Measurements from ENCODE around the gene PTPRB. TPM values are rescaled to one million over a fixed set of nuclear protein-coding genes. Genes with fewer than 3 reads are reported as not detected.

The PTPRB gene
- total RNA-seq, 1 experiment from 2014 or later, result 0.17 TPM

- Histone ChIP-seq H3K36me3 (ENCODE audit: control insufficient read depth in 1 of 2, insufficient read depth in 2 of 2, low read length in 2 of 2) (no peaks in the 10 kb centered on the region), H3K4me2 (ENCODE audit: low read length) (no peak overlapping the region), H4K20me1 (ENCODE audit: insufficient read depth) (no peaks in the 10 kb centered on the region), H3K9ac (ENCODE audit: low read length) (no peak overlapping the region), H2AFZ (ENCODE audit: low read depth, low read length, poor library complexity, severe bottlenecking) (no peak overlapping the region), H3K79me2 (ENCODE audit: insufficient read depth, low read length) (no peaks in the 10 kb centered on the region), H3K9me3 (ENCODE audit: control insufficient read depth in 1 of 2, insufficient read depth in 1 of 2, low read depth in 1 of 2, low read length in 2 of 2) (no peaks in the 10 kb centered on the region), H3K27me3 (ENCODE audit: insufficient read depth, low read length) (no peaks in the 10 kb centered on the region), H3K27ac (ENCODE audit: low read depth, low read length) (no peak overlapping the region), H3K4me3 (replicated peaks in 1 of 2; ENCODE audit: low read depth in 1 of 2, low read length in 2 of 2) (no peak overlapping the region), H3K4me1 (ENCODE audit: control insufficient read depth in 1 of 2, insufficient read depth in 2 of 2, low read length in 2 of 2) (no peaks in the 10 kb centered on the region), H3K9me2 (ENCODE audit: insufficient read depth) (no peaks in the 10 kb centered on the region)
- ChIA-PET RAD21 (ENCODE audit: low non-redundant PET in 1 of 2, low total read pairs in 2 of 2, uncharacterized antibody in 2 of 2, unreplicated experiment in 2 of 2) (no interaction called here), CTCF (no interaction called here), POLR2A (no interaction called here)
- TF ChIP-seq SP1 (IDR thresholded peaks at IDR 0.05; ENCODE audit: low read depth), result no peak
- no peak for TF ChIP-seq ZBTB33 (IDR thresholded peaks at IDR 0.05; ENCODE audit: extremely low read depth, insufficient replicate concordance, low read length)
- no peak for TF ChIP-seq ELF1 (IDR thresholded peaks at IDR 0.05; ENCODE audit: borderline replicate concordance, low read depth)
- TF ChIP-seq MAX (IDR thresholded peaks at IDR 0.05), result no peak
- no peak for TF ChIP-seq EGR1 (IDR thresholded peaks at IDR 0.05; ENCODE audit: low read depth)
- TF ChIP-seq CEBPB (IDR thresholded peaks at IDR 0.05; ENCODE audit: low read depth), result no peak
- TF ChIP-seq FOSL1 (IDR thresholded peaks at IDR 0.05; ENCODE audit: low read depth), result no peak
- TF ChIP-seq SIN3A (IDR thresholded peaks at IDR 0.05; ENCODE audit: low read depth), result no peak
- TF ChIP-seq EZH2 (IDR thresholded peaks at IDR 0.05), result no peak
- TF ChIP-seq EZH2phosphoT487 (IDR thresholded peaks at IDR 0.05; ENCODE audit: borderline replicate concordance), result no peak
- TF ChIP-seq ATF3 (IDR thresholded peaks at IDR 0.05), result no peak
- TF ChIP-seq POLR2AphosphoS5 (IDR thresholded peaks at IDR 0.05; ENCODE audit: low read depth, low read length), result no peak
- TF ChIP-seq ZNF274 (IDR thresholded peaks at IDR 0.05; ENCODE audit: low read depth, low read length), result no peak
- no peak for TF ChIP-seq REST (IDR thresholded peaks at IDR 0.05; ENCODE audit: low read depth)
- no peak for TF ChIP-seq CBX3 (IDR thresholded peaks at IDR 0.05; ENCODE audit: low read depth)
- no peak for TF ChIP-seq CTCF (IDR thresholded peaks at IDR 0.05 in 2 of 3, conservative IDR thresholded peaks at IDR 0.05 in 1 of 3; ENCODE audit: borderline replicate concordance in 1 of 3, insufficient read depth in 1 of 3, low read depth in 2 of 3, low read length in 2 of 3)
- TF ChIP-seq SRF (IDR thresholded peaks at IDR 0.05; ENCODE audit: low read depth), result no peak
- no peak for TF ChIP-seq ZFX (IDR thresholded peaks at IDR 0.05)
- no TSS peak for BruUV-seq (replicated peaks)
- DNase-seq (ENCODE audit: low read depth, low spot score) (no peak), ATAC-seq (no peak)
- intact Hi-C loops (cut with micrococcal nuclease), result no loop called here
These were observed 9.6 kb downstream of the PTPRB start for GRCh38 chr12:70627677-70628076.
